H1 (cell line): ENCODE results near the gene GALC. TPM values are rescaled to one million over a fixed set of nuclear protein-coding genes. Genes with fewer than 3 reads are reported as not detected.

Experiments used
- CTCF ChIA-PET: fragments of 300-600 bp; sonication (Branson Sonifier 250); formaldehyde crosslinking; loops from one replicate; lab custom pipeline; 2021; ENCODE audit not compliant: partially characterized antibody; lab: Charles Lee
- POLR2A ChIA-PET: fragments of 300-600 bp; sonication (Branson Sonifier 250); formaldehyde crosslinking; loops from one replicate; lab custom pipeline; 2021; ENCODE audit warnings: inconsistent platforms; ENCODE audit not compliant: partially characterized antibody; lab: Charles Lee
- DNase-seq, 2 experiments: peaks; one replicate each; pipeline versions ENCODE4 v3.0.0 to v3.0.0-alpha.2; 2010 to 2022; ENCODE audit warnings: low spot score in 2 of 2, low read depth in 1 of 2, mixed read lengths in 1 of 2
- FAIRE-seq: peaks from 2 replicates; lab custom pipeline; 2011; peaks lifted over from hg19 to GRCh38; lab: Jason Lieb, UNC
- H2AFZ ChIP-seq: 2 replicates; pipeline ENCODE4 v1.8.1; 2012; ENCODE audit warnings: low read length, inconsistent platforms
- H2AK5ac ChIP-seq: 2 replicates; pipeline ENCODE4 v1.6.1; 2013; ENCODE audit warnings: low read depth, low read length
- H2BK120ac ChIP-seq: replicated peaks from 2 replicates; pipeline ENCODE3; 2013; ENCODE audit warnings: low read depth, low read length, inconsistent platforms
- H2BK12ac ChIP-seq: 2 replicates; pipeline ENCODE4 v1.6.1; 2013; ENCODE audit warnings: low read depth, low read length
- H2BK15ac ChIP-seq: 2 replicates; pipeline ENCODE4 v1.6.1; 2013; ENCODE audit warnings: low read length
- H2BK20ac ChIP-seq: 2 replicates; pipeline ENCODE4 v1.6.1; 2013; ENCODE audit warnings: low read length
- H2BK5ac ChIP-seq: 2 replicates; pipeline ENCODE4 v1.6.1; 2013; ENCODE audit warnings: low read depth, low read length
- H3K14ac ChIP-seq: 2 replicates; pipeline ENCODE4 v1.6.1; 2013; ENCODE audit warnings: inconsistent platforms; ENCODE audit not compliant: insufficient read length
- H3K18ac ChIP-seq: 2 replicates; pipeline ENCODE4 v1.6.1; 2013; ENCODE audit warnings: low read length; ENCODE audit errors: extremely low read depth
- H3K23ac ChIP-seq: 2 replicates; pipeline ENCODE4 v1.6.1; 2013; ENCODE audit warnings: inconsistent platforms; ENCODE audit not compliant: insufficient read length
- H3K23me2 ChIP-seq: 2 replicates; pipeline ENCODE4 v1.6.1; 2013; ENCODE audit warnings: low read depth, low read length
- H3K27ac ChIP-seq: 2 replicates; pipeline ENCODE4 v1.6.1; 2011; ENCODE audit warnings: low read depth, low read length, inconsistent platforms
- H3K27me3 ChIP-seq, 4 experiments: replicated peaks in 1 of 4; 1 replicate in 1 of 4; 2 replicates in 3 of 4; pipeline versions ENCODE4 v1.6.1 to v1.8.1; 2011 to 2013; ENCODE audit warnings: low read length in 3 of 4, mild to moderate bottlenecking in 3 of 4, inconsistent platforms in 2 of 4, mixed read lengths in 2 of 4, moderate library complexity in 1 of 4; ENCODE audit not compliant: control insufficient read depth in 3 of 4, insufficient read depth in 3 of 4; ENCODE audit errors: extremely low read depth in 1 of 4
- H3K36me3 ChIP-seq, 4 experiments: 2 replicates each; pipeline versions ENCODE4 v1.6.1 to v1.8.1; 2011 to 2013; ENCODE audit warnings: mild to moderate bottlenecking in 4 of 4, low read length in 3 of 4, moderate library complexity in 2 of 4, control low read depth in 1 of 4, inconsistent platforms in 1 of 4; ENCODE audit not compliant: insufficient read depth in 4 of 4, control insufficient read depth in 2 of 4
- H3K4ac ChIP-seq: replicated peaks from 2 replicates; pipeline ENCODE3; 2013; ENCODE audit warnings: low read length, low read depth, mixed read lengths, inconsistent platforms; ENCODE audit not compliant: insufficient read length
- H3K4me1 ChIP-seq, 4 experiments: replicated peaks in 1 of 4; 1 replicate in 1 of 4; 2 replicates in 3 of 4; pipeline versions ENCODE4 v1.6.1 to v1.8.1; 2011 to 2013; ENCODE audit warnings: low read length in 3 of 4, inconsistent platforms in 2 of 4, mixed read lengths in 1 of 4; ENCODE audit not compliant: insufficient read depth in 4 of 4, control insufficient read depth in 3 of 4
- H3K4me2 ChIP-seq, 2 experiments: 2 replicates each; pipeline versions ENCODE4 v1.6.1 to v1.8.1; 2011 to 2013; ENCODE audit warnings: low read depth in 2 of 2, low read length in 2 of 2, control low read depth in 1 of 2, inconsistent platforms in 1 of 2, mild to moderate bottlenecking in 1 of 2; ENCODE audit not compliant: insufficient read depth in 1 of 2
- H3K4me3 ChIP-seq, 4 experiments: fragments of 200-600, 300-600 bp in 1 of 4; sonication (generic), shearing (Covaris generic), sonication (Bioruptor Twin) in 1 of 4; 2 replicates each; pipeline versions ENCODE4 v1.5.1 to v1.8.1; 2011 to 2016; ENCODE audit warnings: low read length in 4 of 4, low read depth in 3 of 4, control low read depth in 2 of 4, inconsistent platforms in 2 of 4, mild to moderate bottlenecking in 2 of 4, mixed read lengths in 1 of 4, moderate library complexity in 1 of 4; ENCODE audit not compliant: insufficient read depth in 2 of 4; ENCODE audit errors: extremely low read depth in 1 of 4
- H3K56ac ChIP-seq: replicated peaks from 2 replicates; pipeline ENCODE3; 2013; ENCODE audit warnings: low read depth, mild to moderate bottlenecking, mixed read lengths, low read length, inconsistent platforms; ENCODE audit not compliant: insufficient read length
- H3K79me1 ChIP-seq: 2 replicates; pipeline ENCODE4 v1.6.1; 2013; ENCODE audit warnings: low read depth, low read length, control low read depth
- H3K79me2 ChIP-seq, 2 experiments: 2 replicates each; pipeline versions ENCODE4 v1.6.1 to v1.8.1; 2012 to 2013; ENCODE audit warnings: low read length in 2 of 2, mild to moderate bottlenecking in 2 of 2, inconsistent platforms in 1 of 2; ENCODE audit not compliant: insufficient read depth in 2 of 2, control insufficient read depth in 1 of 2
- H3K9ac ChIP-seq, 4 experiments: replicated peaks in 1 of 4; 1 replicate in 1 of 4; 2 replicates in 3 of 4; pipeline versions ENCODE4 v1.6.1 to v1.8.1; 2011 to 2013; ENCODE audit warnings: low read depth in 3 of 4, low read length in 3 of 4, control low read depth in 2 of 4, mild to moderate bottlenecking in 2 of 4, moderate library complexity in 2 of 4, inconsistent platforms in 1 of 4; ENCODE audit errors: extremely low read depth in 1 of 4
- H3K9me3 ChIP-seq, 2 experiments: 2 replicates each; pipeline versions ENCODE4 v1.6.1 to v1.8.1; 2012 to 2013; ENCODE audit warnings: mild to moderate bottlenecking in 2 of 2, moderate library complexity in 2 of 2, control low read depth in 1 of 2, inconsistent platforms in 1 of 2, low read depth in 1 of 2, low read length in 1 of 2, mixed read lengths in 1 of 2; ENCODE audit not compliant: insufficient read depth in 2 of 2
- H4K20me1 ChIP-seq, 2 experiments: replicated peaks in 1 of 2; 2 replicates each; pipeline versions ENCODE3 to v1.8.1; 2011 to 2013; ENCODE audit warnings: inconsistent platforms in 2 of 2, low read length in 2 of 2, mild to moderate bottlenecking in 1 of 2; ENCODE audit not compliant: insufficient read depth in 2 of 2, control insufficient read depth in 1 of 2
- H4K5ac ChIP-seq: 2 replicates; pipeline ENCODE4 v1.6.1; 2013; ENCODE audit warnings: low read length, low read depth, mixed read lengths, inconsistent platforms; ENCODE audit not compliant: insufficient read length
- H4K8ac ChIP-seq: 2 replicates; pipeline ENCODE4 v1.8.0; 2013; ENCODE audit warnings: mild to moderate bottlenecking, moderate library complexity, low read length, inconsistent platforms; ENCODE audit not compliant: insufficient read depth; ENCODE audit errors: extremely low read depth
- H4K91ac ChIP-seq: replicated peaks from 2 replicates; pipeline ENCODE3; 2013; ENCODE audit warnings: low read length, mixed read lengths, inconsistent platforms; ENCODE audit not compliant: insufficient read length
- BRCA1 ChIP-seq: IDR thresholded peaks from 2 replicates; pipeline ENCODE4 v1.6.1; 2012; ENCODE audit warnings: low read depth, low read length, improper control_type of control experiment
- FOSL1 ChIP-seq: IDR thresholded peaks from 2 replicates; pipeline ENCODE4 v1.6.1; 2011; ENCODE audit warnings: mild to moderate bottlenecking, low read depth, low read length, moderate library complexity; ENCODE audit not compliant: insufficient read depth
- JUN ChIP-seq: IDR thresholded peaks from 2 replicates; pipeline ENCODE4 v1.6.1; 2011; ENCODE audit warnings: low read depth, mild to moderate bottlenecking, improper control_type of control experiment, low read length
- NANOG ChIP-seq: IDR thresholded peaks from 2 replicates; pipeline ENCODE4 v1.6.1; 2011; ENCODE audit warnings: low read length, low read depth, mild to moderate bottlenecking, inconsistent platforms; ENCODE audit not compliant: insufficient read depth, poor library complexity, severe bottlenecking
- NRF1 ChIP-seq: IDR thresholded peaks from 2 replicates; pipeline ENCODE4 v1.6.1; 2011; ENCODE audit warnings: mild to moderate bottlenecking, low read depth, low read length, improper control_type of control experiment
- POLR2A ChIP-seq, 2 experiments: IDR thresholded peaks; 1 replicate in 1 of 2; 2 replicates in 1 of 2; pipeline ENCODE4 v1.6.1; 2011; ENCODE audit warnings: low read depth in 2 of 2, low read length in 2 of 2, mild to moderate bottlenecking in 2 of 2; ENCODE audit errors: control extremely low read depth in 1 of 2
- POU5F1 ChIP-seq: IDR thresholded peaks from 2 replicates; pipeline ENCODE4 v1.6.1; 2011; ENCODE audit warnings: low read depth, mild to moderate bottlenecking, low read length, moderate library complexity
- RNF2 ChIP-seq: fragments of 200-900, 300-1000 bp; sonication (generic); IDR thresholded peaks from 2 replicates; pipeline ENCODE4 v1.7.1; 2016; ENCODE audit warnings: borderline replicate concordance, low read depth, mild to moderate bottlenecking, antibody characterized with exemption, low read length; ENCODE audit not compliant: poor library complexity, severe bottlenecking; ENCODE audit errors: missing control alignments
- SP2 ChIP-seq: IDR thresholded peaks from 2 replicates; pipeline ENCODE4 v1.6.1; 2012; ENCODE audit warnings: mild to moderate bottlenecking, low read length, inconsistent platforms
- SP4 ChIP-seq: IDR thresholded peaks from 2 replicates; pipeline ENCODE4 v1.6.1; 2012; ENCODE audit warnings: low read length, inconsistent platforms
- SRF ChIP-seq: IDR thresholded peaks from 2 replicates; pipeline ENCODE4 v1.6.1; 2011; ENCODE audit warnings: mild to moderate bottlenecking, low read depth, low read length, moderate library complexity
- TCF12 ChIP-seq: IDR thresholded peaks from 2 replicates; pipeline ENCODE4 v1.6.1; 2011; ENCODE audit warnings: low read depth, mild to moderate bottlenecking, low read length
- WGBS, 2 experiments: shearing (Covaris generic) in 1 of 2; methylation state at CpG; one replicate each; pipeline versions ENCODE4 v1.1.6 to v1.1.7; 2013 to 2015; ENCODE audit warnings: low lambda C conversion rate in 2 of 2, mixed read lengths in 2 of 2, inconsistent platforms in 1 of 2, low coverage in 1 of 2, missing lambda C conversion rate in 1 of 2; ENCODE audit not compliant: insufficient replicate concordance in 2 of 2, insufficient coverage in 1 of 2, insufficient read length in 1 of 2; ENCODE audit errors: extremely low coverage in 1 of 2, missing lambda C conversion rate in 1 of 2; 5-methylcytosine and 5-hydroxymethylcytosine counted together
- polyA plus RNA-seq, 7 experiments: library from polyadenylated mRNA; depleted of rRNA in 3 of 7; stranded (reverse) in 5 of 7; unstranded in 2 of 7; fragments of >200 nt in 5 of 7; fragments of 200-250 nt in 2 of 7; gene quantifications; 1 replicate in 5 of 7; 2 replicates in 1 of 7; 4 replicates in 1 of 7; pipeline versions ENCODE4 v1.2.1 to v1.2.3, GENCODE V29; 2011 to 2013; ENCODE audit warnings: missing spikeins in 2 of 7, mixed read lengths in 2 of 7
- total RNA-seq: library from RNA; stranded (reverse); fragmentation: NEBNext Ultra II Directional; extraction: Animal tissue kit (Norgen Biotek cat#: 25700); gene quantifications from 2 replicates; pipeline ENCODE4 v1.2.1, GENCODE V29; 2021
- TF ChIP-seq, protein P1 (sequence below): IDR thresholded peaks from 2 replicates; pipeline ENCODE4 v1.6.1; 2011; ENCODE audit warnings: low read depth, mild to moderate bottlenecking, low read length; ENCODE audit not compliant: insufficient read depth
- TF ChIP-seq, protein P2 (sequence below): IDR thresholded peaks from 2 replicates; pipeline ENCODE4 v1.6.1; 2012; ENCODE audit warnings: inconsistent platforms

The GALC gene
- total and polyA plus RNA-seq, 2 of the 8 experiments (the other 6 are each of a cell fraction or from before 2014, with no cell fraction given), result 6.1 to 12.3 TPM

- Histone ChIP-seq H3K27me3 (no peaks in the 10 kb centered on the region), H3K9ac (no peak overlapping the region), H4K8ac (no peak overlapping the region), H3K79me2 (no peaks in the 10 kb centered on the region), H3K4me2 (no peak overlapping the region), H2AFZ (no peak overlapping the region), H3K14ac (no peak overlapping the region), H3K23me2 (no peaks in the 10 kb centered on the region), H2BK20ac (no peak overlapping the region), H4K5ac (no peak overlapping the region), H3K4me3 (no peak overlapping the region), H2BK12ac (no peak overlapping the region), H3K27ac (no peak overlapping the region), H4K91ac (no peak overlapping the region), H3K9me3 (no peaks in the 10 kb centered on the region), H3K18ac (no peak overlapping the region), H2BK5ac (no peak overlapping the region), H3K4ac (no peak overlapping the region), H2BK15ac (no peak overlapping the region), H3K79me1 (no peaks in the 10 kb centered on the region), H3K23ac (no peak overlapping the region), H3K36me3 (no peaks in the 10 kb centered on the region), H2AK5ac (no peak overlapping the region), H3K4me1 (no peaks in the 10 kb centered on the region), H2BK120ac (no peak overlapping the region), H3K56ac (no peak overlapping the region), H4K20me1 (no peaks in the 10 kb centered on the region)
- FAIRE-seq, result no peak
- ChIA-PET CTCF (interaction anchor here (1.0 to 8.3 kb wide), 2 partner anchors 88 to 147 kb away, joined by 3 to 62 read pairs; no protein-coding TSS in a partner anchor), POLR2A (no interaction called here)
- no peak for DNase-seq
- 91% methylated on average over 2 of the region's 2 CpGs; no CpG with 5 or more reads in 1 of the 2 experiments for WGBS, 2 experiments
- TF ChIP-seq SRF (no peak), JUN (no peak), SP2 (no peak), NRF1 (no peak), POLR2A (IDR thresholded peaks at IDR 0.05; ENCODE audit: control extremely low read depth in 1 of 2, low read depth in 2 of 2, low read length in 2 of 2) (no peak), TCF12 (no peak), POU5F1 (no peak), BRCA1 (no peak), NANOG (no peak), FOSL1 (no peak), RNF2 (no peak), SP4 (no peak)
- TF ChIP-seq, protein P1, sequence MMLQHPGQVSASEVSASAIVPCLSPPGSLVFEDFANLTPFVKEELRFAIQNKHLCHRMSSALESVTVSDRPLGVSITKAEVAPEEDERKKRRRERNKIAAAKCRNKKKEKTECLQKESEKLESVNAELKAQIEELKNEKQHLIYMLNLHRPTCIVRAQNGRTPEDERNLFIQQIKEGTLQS, result no peak
- TF ChIP-seq, protein P2, sequence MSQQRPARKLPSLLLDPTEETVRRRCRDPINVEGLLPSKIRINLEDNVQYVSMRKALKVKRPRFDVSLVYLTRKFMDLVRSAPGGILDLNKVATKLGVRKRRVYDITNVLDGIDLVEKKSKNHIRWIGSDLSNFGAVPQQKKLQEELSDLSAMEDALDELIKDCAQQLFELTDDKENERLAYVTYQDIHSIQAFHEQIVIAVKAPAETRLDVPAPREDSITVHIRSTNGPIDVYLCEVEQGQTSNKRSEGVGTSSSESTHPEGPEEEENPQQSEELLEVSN, result no peak
Measured at GRCh38 chr14:87892763-87893162, 100.2 kb downstream of the GALC start.
